ENCODE measurements around the gene CHGA.

Gene CHGA

GRCh38 chr14:92931681-92932447 lies 8.9 kb downstream of the CHGA start:
- DNase-seq = no peak

- no peak for DNase-seq
Measured at GRCh38 chr14:92932448-92933395, 9.8 kb downstream of the CHGA start.

GRCh38 chr14:92933481-92933880 lies 10.5 kb downstream of the CHGA start:
- DNase-seq = no peak

GRCh38 chr14:92934196-92935085 lies 11.5 kb downstream of the CHGA start:
- no peak for DNase-seq

- DNase-seq = no peak
Measured at GRCh38 chr14:92935446-92935845, 12.5 kb downstream of the CHGA start.

- DNase-seq = no peak
Measured at GRCh38 chr14:92936085-92936484, 13.1 kb downstream of the CHGA start.

GRCh38 chr14:92937051-92937937 lies 14.3 kb downstream of the CHGA start:
- DNase-seq = no peak

GRCh38 chr14:92938235-92938875 lies 15.4 kb downstream of the CHGA start:
- DNase-seq = no peak

GRCh38 chr14:92938890-92939671 lies 16.1 kb downstream of the CHGA start:
- no peak for DNase-seq

- no peak for DNase-seq
Measured at GRCh38 chr14:92939699-92940098, 16.7 kb downstream of the CHGA start.

GRCh38 chr14:92940543-92940942 lies 17.6 kb downstream of the CHGA start:
- no peak for DNase-seq

GRCh38 chr14:92941531-92941930 lies 18.6 kb downstream of the CHGA start:
- DNase-seq = no peak

GRCh38 chr14:92942136-92942535 lies 19.2 kb downstream of the CHGA start:
- DNase-seq = no peak

GRCh38 chr14:92942576-92942975 lies 19.6 kb downstream of the CHGA start:
- no peak for DNase-seq

GRCh38 chr14:92942976-92943710 lies 20.2 kb downstream of the CHGA start:
- DNase-seq = no peak

- no peak for DNase-seq
Measured at GRCh38 chr14:92943855-92944570, 21.1 kb downstream of the CHGA start.

- no peak for DNase-seq
Measured at GRCh38 chr14:92944976-92945375, 22.0 kb downstream of the CHGA start.

GRCh38 chr14:92945544-92945943 lies 22.6 kb downstream of the CHGA start:
- DNase-seq = no peak

All from activated CD4-positive, CD25-positive, alpha-beta regulatory T cell (primary cell).